NCI-H1092 (cell line): ENCODE measurements around the gene ARMH1.
"Not testable (repeated sequence)": the region's sequence is repeated elsewhere in the genome, so short reads cannot be mapped to it uniquely, and the experiment has no call there.

ENCODE experiments used
- DNase-seq: peaks from one replicate; lab custom pipeline; 2025; lab: John Stamatoyannopoulos, UW

ARMH1 gene

DNA sequence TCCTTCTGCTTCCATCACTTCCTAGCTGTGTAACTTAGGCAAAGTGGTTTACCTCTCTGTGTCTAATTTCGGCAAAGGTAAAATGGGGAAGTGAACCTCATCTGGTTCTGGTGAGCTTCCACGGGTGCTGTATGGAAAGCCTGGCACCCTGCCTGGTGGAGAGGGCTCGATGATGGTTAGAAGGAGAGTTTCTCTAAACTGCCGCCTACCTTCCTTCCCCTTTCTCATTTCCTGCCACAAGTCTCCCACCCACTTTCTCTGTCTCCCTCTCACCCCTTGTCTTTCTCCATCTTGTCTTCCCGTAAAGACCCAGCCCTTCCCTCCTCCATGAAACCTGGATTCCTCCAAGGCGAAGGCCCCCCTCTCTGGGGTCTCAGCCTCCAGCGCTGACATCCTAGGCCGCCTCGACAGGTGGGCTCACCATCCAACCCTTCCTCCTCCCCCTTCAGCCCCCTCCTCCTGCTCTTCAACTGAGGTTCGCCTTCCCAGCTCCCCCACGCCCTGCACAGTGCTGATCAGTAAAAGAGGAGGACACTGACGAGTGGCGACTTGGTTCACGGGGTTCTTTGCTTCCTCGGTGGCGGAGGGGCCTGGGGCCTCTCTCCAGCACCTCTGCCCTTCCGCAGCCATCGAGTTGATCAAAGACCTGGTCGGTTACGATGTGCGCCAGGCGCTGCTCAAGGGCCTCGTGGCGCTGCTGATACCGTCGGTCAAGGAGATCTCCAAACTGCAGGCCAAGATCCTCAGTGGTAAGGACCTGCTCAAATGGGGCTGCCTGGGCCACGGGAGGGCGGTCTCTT is 49.2 kb downstream of the ARMH1 start:
- no peak for DNase-seq

DNA sequence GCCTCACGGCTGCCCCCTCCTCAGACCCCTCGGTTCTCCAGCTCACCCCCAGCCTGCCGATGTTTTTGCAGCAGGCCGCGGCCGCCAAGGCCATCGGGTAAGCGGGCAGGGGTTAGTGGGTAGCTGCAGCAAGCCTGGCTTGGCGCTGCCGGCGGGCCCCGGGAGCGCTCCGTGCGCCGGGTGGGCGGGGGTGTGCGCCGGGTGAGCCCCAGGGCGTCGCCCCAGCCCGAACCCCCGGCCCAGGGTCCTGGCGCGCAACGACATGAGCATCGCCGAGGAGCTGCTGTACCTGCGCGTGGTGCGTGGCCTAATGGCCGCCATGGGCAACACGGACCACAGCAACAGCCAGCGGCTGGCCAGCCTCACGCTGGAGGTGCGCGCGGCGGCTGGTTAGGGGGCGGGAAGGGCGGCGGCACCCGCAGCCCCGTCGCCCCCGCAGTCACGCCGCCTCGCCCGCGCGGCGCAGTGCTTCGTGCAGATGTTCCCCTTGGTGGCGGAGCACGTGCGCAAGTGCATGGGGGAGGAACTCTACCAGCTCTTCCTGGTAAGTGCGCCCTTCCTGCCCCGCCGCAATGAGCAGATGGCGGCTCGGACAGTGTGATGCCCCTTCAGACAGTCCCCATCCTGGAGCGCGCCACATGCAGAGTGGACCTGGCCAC is 49.9 kb downstream of the ARMH1 start:
- no peak for DNase-seq

DNA sequence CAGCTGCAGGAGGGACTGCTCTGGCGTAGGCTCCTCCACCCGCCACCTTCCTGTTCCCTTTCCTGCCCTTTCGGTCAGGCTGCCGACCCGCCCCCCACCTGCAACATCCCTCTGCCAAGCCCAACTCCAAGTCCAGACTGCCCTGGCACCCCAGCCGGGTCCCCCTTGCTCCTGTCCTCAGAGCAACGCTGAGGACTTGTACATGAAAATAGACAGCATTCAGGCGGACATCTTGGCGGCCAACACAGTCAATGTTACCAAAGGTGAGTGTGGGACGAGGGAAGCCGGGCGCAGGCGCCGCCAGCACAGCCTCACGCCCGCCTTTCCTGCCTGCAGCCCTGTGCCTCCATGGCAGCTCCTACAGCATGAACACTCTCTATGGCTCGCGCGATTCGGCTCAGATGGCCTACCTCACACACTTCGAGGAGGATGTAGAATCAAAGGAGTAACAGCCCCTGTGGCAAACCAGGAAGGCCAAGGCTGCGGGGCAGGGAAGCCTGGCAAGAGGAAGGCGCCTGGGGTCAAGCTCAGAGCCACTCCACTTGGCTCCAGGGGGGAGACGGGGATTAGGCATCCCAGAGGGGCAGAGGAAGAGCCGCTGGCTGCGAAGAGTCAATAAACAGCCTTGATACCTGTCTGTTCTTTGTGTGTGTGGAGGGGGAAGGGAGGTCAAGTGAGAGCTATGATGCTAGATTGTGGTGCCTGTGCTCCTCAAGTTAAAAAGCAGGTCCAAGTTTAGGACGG is 50.6 kb downstream of the ARMH1 start:
- DNase-seq = no peak

DNA sequence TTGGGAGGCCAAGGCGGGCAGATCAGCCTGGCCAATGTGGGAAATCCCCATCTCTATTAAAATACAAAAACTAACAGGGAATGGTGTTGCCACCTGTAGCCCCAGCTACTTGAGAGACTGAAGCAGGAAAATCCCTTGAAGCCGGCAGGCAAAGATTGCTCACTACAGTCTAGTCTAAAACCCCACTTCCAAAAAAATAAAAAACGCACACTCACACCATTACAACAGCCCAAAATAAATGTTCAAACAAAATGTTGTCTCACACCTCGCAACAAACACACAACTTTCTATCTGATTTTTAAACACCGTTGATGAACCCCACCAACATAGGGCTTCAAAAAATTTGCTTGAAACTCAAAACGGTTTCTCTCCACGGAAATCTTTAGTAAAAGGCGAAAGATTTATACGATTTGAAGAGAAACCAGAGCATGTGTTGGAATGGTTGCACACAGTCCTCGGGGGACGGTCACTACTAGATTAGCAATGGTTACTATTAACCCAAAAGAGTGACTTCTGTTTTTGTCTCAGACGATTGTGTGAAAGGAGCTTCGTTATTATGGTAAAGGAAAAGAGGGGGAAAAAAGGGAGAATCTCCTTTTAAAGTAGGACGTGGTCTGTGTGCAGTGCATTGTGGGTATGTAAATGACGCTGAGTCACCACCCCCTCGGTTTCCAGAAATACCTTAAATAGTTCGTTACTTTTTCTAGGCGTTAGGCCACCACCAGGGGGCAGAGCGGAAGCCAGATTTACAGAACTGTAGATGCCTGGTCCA is 56.4 kb downstream of the ARMH1 start, which contains the start of gene RNU5D-1:
RNU5D-1 (minus strand) TSS at position 430 of the 772 bp plus-strand sequence.
- peak; percentile 92 for DNase-seq

DNA sequence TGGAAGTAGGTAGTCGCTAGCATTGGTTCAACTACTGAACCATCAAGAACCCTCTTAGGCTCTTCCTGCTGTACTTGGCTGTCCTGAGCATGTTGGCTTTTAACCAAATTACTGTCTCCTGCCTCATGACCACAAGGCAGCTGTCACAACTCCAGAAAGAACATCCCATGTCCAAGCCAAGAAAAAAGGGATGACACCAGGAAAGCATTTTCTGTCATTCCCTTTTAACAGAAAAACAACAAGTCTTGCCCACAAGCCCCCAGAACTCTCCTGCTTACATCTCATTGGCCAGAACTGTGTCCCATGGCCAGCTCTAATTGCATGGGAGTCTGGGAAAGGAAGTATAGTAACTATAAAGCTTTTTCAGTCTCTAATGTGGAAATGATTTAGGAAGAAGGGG is 58.9 kb downstream of the ARMH1 start:
- DNase-seq = no peak

DNA sequence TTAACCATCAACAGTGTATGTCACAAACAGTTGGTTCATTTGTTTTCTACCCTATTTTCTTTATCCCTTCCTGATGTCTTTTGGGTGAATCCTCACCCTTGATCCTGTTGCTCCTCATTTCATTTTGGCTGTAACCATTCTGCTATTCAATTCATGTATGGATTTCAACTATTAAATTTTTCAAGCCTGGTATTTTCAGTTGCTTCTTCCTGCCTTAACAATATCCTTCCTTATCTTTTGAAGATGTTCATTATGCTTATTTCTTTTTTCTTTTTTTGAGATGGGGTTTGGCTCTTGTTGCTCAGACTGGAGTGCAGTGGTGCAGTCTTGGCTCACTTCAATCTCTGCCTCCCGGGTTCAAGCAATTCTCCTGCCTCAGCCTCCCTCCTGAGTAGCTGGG is 59.3 kb downstream of the ARMH1 start:
- DNase-seq = no peak

DNA sequence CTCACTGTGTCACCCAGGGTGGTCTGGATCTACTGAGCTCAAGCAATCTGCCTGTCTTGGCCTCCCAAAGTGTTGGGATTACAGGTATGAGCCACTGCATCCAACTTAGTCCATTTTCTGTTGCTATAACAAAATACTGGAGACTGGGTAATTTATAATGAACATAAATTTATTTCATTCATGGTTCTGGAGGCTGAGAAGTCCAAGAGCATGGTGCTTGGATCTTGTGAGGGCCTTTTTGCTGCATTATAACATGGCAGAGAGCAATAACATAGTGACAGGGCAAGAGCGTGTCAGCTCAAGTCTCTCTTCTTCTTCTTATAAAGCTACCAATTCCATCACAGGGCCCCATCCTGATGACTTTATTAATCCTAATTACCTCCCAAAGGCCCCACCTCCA is 61.5 kb downstream of the ARMH1 start:
- DNase-seq = no peak

DNA sequence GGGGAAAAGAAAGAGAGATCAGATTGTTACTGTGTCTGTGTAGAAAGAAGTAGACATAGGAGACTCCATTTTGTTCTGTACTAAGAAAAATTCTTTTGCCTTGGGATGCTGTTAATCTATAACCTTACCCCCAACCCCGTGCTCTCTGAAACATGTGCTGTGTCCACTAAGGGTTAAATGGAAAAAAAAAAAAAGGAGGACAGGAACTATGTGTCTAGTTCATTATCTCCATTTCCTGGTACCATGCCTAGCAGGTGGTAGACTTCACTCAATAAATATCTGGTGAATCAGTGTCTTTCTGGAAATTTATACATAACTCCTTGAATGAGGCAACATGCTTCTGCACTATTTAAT is 64.4 kb downstream of the ARMH1 start:
- DNase-seq = not testable (repeated sequence)

DNA sequence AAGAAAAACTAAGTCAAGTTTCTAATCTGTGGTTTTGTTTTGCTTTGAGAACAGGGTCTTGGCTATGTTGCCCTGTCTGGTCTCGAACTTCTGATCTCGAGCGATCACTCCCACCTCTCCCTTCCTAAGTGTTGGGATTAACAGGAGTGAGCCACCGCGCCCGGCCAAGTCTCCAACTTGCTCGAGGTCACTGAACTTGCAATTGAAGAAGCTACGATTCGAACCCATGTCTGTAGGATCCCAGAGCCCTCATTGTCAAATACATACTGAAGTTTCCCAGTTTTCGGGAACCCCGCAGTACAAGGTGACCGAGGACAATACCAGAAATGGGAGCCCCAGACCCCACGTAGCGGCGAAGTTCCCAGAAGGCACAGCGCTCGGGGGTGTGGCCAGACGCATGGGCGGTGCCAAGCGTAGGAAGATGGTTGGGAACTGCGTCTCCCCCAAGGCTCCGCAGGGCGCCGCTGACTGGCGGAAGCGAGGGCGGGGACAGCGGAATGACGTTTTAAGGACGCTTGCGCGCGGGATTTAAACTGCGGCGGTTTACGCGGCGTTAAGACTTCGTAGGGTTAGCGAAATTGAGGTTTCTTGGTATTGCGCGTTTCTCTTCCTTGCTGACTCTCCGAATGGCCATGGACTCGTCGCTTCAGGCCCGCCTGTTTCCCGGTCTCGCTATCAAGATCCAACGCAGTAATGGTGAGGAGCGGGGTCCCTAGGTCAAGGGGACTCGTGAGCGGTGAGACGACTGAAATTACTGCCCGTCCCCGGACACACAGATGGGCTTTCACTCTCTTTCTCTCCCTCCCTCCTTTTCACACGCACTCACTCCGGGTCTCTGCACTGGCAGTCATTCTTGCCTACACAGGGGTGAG is 65.0 kb downstream of the ARMH1 start, which contains the start of gene KIF2C:
KIF2C (plus strand) TSS at position 531 of the 872 bp plus-strand sequence; CDS start at position 627, 96 bp downstream.
- DNase-seq = peak; percentile 98

DNA sequence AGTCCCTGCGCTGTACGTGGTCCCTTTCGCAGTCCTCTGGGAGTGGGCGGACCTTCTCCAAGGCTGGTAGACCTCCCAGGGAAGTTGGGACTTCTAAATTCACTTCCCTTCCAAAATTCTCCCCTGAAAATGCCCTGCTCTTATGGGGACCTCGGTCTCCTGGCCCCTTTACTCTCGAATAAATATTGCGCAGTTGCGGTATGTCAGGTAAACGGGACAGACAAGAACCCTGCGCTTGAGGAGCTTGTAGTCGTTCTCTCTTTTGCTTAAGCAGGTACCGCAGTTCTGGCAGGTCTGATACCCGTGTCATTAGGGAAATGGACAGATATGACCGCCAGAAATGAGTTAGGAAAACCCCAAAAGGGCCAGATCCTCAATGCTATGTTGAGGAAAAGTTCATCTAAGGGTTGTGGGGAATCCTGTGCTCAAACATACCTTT is 65.7 kb downstream of the ARMH1 start:
- no peak for DNase-seq

DNA sequence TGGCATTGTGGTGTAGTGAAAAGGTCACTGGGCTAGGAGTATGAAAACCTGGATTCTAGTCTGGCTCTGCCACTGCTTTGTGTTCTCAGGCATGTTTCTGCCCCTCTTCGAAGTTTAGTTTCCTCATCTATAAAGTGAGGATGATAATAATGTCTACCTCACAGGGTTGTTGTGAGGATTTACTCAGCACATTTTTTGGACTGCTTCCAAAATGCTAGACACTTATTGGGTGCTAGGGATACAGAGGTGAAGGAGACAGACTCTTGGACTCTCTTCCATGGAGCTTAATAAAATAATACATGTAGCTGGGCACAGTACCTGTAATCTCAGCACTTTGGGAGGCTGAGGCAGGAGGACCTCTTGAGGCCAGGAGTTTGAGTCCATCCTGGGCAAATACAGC is 68.7 kb downstream of the ARMH1 start:
- no peak for DNase-seq

DNA sequence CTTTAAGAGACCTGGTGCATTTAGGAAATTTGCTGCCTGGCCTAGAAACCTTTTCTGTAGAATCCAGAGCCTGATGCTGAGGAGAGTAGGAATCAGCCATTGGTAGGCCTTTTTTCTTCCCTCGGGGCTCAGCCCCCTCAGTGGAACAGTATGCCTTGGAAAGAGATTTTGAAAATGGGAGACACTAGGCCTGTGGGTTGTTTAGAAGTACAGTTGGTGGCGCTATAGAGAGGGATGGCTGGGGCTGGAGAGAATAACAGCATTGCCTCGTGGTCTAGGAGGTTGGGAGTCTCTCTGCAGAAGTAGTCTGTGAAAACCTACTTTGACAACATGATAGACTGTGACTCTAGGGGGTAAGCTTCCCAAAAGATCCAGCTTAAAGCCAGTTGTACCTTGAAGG is 73.4 kb downstream of the ARMH1 start:
- DNase-seq = no peak

DNA sequence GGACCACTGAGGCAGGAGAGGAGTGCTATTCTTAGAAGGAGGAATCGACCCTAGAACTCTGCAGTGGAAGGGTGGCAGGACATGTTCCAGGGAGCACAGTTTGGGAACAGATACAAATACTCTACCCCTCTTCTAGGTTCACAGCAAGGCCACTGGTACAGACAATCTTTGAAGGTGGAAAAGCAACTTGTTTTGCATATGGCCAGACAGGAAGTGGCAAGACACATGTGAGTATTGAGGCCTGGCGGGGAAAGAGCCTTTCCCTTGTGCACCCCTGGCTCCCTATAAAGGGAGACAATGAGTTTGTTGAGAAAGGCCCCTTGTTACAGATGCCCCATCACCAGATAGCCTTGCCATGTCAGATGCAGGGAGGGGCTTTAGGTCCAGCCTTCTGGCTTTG is 82.9 kb downstream of the ARMH1 start:
- DNase-seq = no peak

DNA sequence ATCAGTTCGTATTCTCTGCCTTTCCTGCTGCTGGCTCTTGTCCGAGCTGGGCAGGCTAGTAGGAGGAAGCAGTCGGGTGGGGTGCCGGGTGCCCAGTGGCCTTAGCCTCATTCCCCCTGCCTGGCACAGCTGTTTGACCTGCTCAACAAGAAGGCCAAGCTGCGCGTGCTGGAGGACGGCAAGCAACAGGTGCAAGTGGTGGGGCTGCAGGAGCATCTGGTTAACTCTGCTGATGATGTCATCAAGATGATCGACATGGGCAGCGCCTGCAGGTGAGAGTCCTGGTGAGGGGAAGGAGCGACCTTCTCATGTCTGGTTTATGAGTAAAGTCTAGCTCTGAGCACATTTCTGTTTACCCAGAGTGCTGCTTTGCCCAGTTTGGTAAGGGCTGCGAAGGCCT is 84.6 kb downstream of the ARMH1 start:
- no peak for DNase-seq

DNA sequence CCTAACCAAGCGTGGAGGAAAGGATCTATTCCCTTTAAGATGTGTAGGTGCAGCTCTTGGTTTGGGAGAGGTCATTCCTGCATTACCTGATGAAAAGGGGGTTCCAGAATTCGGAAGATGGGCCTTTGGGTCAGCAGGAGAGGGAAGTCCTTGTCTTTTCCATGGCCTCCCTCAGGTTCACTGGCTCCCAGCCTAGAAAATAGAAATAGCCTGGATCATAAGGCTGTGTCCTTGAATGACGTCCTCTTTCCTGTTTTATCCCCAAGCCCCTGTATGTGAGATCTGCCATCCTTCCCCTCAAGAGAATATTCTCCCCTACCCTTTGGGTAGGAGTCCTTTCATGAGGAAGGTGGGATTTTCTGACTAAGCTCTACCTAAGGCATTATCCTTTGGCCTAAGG is 86.4 kb downstream of the ARMH1 start:
- no peak for DNase-seq

DNA sequence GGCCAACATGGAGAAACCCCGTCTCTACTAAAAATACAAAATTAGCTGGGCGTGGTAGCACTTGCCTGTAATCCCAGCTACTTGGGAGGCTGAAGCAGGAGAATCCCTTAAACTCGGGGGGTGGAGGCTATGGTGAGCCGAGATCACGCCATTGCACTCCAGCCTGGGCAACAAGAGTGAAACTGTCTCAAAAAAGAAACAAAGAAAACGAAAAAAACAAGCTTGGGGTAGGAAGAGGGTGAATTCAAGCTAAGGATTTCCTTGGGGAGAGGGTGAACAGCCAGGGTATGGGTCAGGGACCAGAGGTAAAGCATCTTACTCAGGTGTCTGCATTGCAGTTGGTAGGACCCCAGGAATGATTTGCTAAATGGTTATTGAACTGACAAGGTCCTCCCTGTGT is 91.9 kb downstream of the ARMH1 start:
- DNase-seq = not testable (repeated sequence)
